Measurements from ENCODE around the gene SLC27A5. TPM values are rescaled to one million over a fixed set of nuclear protein-coding genes. Genes with fewer than 3 reads are reported as not detected.
A peak's percentile ranks its signal among the peaks of the same experiment; 100 is the strongest.

SLC27A5 gene
- total and polyA plus RNA-seq, 2 of the 13 experiments (the other 11 are each of a cell fraction or from before 2014, with no cell fraction given) = 30.3 to 40.2 TPM

- TF ChIP-seq, protein P1, sequence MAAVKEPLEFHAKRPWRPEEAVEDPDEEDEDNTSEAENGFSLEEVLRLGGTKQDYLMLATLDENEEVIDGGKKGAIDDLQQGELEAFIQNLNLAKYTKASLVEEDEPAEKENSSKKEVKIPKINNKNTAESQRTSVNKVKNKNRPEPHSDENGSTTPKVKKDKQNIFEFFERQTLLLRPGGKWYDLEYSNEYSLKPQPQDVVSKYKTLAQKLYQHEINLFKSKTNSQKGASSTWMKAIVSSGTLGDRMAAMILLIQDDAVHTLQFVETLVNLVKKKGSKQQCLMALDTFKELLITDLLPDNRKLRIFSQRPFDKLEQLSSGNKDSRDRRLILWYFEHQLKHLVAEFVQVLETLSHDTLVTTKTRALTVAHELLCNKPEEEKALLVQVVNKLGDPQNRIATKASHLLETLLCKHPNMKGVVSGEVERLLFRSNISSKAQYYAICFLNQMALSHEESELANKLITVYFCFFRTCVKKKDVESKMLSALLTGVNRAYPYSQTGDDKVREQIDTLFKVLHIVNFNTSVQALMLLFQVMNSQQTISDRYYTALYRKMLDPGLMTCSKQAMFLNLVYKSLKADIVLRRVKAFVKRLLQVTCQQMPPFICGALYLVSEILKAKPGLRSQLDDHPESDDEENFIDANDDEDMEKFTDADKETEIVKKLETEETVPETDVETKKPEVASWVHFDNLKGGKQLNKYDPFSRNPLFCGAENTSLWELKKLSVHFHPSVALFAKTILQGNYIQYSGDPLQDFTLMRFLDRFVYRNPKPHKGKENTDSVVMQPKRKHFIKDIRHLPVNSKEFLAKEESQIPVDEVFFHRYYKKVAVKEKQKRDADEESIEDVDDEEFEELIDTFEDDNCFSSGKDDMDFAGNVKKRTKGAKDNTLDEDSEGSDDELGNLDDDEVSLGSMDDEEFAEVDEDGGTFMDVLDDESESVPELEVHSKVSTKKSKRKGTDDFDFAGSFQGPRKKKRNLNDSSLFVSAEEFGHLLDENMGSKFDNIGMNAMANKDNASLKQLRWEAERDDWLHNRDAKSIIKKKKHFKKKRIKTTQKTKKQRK (IDR thresholded peaks at IDR 0.05; ENCODE audit: low read length) = no peak
- TF ChIP-seq HNF1B (CRISPR knock-in tag; IDR thresholded peaks at IDR 0.05) = peak; percentile 83
- TF ChIP-seq FOXA1 (IDR thresholded peaks at IDR 0.05) = no peak
- no peak for TF ChIP-seq FOXA1 (CRISPR knock-in tag; IDR thresholded peaks at IDR 0.05)
- TF ChIP-seq SYNCRIP (IDR thresholded peaks at IDR 0.05; ENCODE audit: insufficient read depth, low read depth, low read length) = no peak
- TF ChIP-seq ZBTB14 (CRISPR knock-in tag; IDR thresholded peaks at IDR 0.05) = peak; percentile 46
- 0 out of 2 replicates have a peak, but pooled peaks have one; percentile 39 for TF ChIP-seq ARNTL (CRISPR knock-in tag; IDR thresholded peaks at IDR 0.05)
- TF ChIP-seq ZBTB21 (CRISPR knock-in tag; IDR thresholded peaks at IDR 0.05) = peak; percentile 86
- TF ChIP-seq ZNF549 (CRISPR knock-in tag; IDR thresholded peaks at IDR 0.05) = no peak
- TF ChIP-seq EED (CRISPR knock-in tag; IDR thresholded peaks at IDR 0.05) = 0 out of 2 replicates have a peak, but pooled peaks have one; percentile 10
- no peak for TF ChIP-seq LCORL (IDR thresholded peaks at IDR 0.05)
- TF ChIP-seq LCORL (CRISPR knock-in tag; IDR thresholded peaks at IDR 0.05) = 0 out of 2 replicates have a peak, but pooled peaks have one; percentile 40
- peak; percentile 57; the same call in 1 of the 2 replicates for TF ChIP-seq SALL2 (CRISPR knock-in tag; IDR thresholded peaks at IDR 0.05)
- 0 out of 2 replicates have a peak, but pooled peaks have one; percentile 18 for TF ChIP-seq NFKB2 (CRISPR knock-in tag; IDR thresholded peaks at IDR 0.05; ENCODE audit: borderline replicate concordance)
- TF ChIP-seq SP4 (CRISPR knock-in tag; IDR thresholded peaks at IDR 0.05) = peak; percentile 68; the same call in 1 of the 2 replicates
Observed at GRCh38 chr19:58554494-58555368, 42.9 kb upstream of the SLC27A5 start, which contains the start of gene CHMP2A (continued).

Data from HepG2 (cell line).